LoVo (cell line): Measurements from ENCODE around the gene RAB11FIP5.
"Not testable (repeated sequence)": the region's sequence is repeated elsewhere in the genome, so short reads cannot be mapped to it uniquely, and the experiment has no call there.

Source experiments
- DNase-seq: peaks from one replicate; pipeline ENCODE4 v3.0.0-alpha.2; 2016; ENCODE audit warnings: low spot score

Gene RAB11FIP5, protein sequence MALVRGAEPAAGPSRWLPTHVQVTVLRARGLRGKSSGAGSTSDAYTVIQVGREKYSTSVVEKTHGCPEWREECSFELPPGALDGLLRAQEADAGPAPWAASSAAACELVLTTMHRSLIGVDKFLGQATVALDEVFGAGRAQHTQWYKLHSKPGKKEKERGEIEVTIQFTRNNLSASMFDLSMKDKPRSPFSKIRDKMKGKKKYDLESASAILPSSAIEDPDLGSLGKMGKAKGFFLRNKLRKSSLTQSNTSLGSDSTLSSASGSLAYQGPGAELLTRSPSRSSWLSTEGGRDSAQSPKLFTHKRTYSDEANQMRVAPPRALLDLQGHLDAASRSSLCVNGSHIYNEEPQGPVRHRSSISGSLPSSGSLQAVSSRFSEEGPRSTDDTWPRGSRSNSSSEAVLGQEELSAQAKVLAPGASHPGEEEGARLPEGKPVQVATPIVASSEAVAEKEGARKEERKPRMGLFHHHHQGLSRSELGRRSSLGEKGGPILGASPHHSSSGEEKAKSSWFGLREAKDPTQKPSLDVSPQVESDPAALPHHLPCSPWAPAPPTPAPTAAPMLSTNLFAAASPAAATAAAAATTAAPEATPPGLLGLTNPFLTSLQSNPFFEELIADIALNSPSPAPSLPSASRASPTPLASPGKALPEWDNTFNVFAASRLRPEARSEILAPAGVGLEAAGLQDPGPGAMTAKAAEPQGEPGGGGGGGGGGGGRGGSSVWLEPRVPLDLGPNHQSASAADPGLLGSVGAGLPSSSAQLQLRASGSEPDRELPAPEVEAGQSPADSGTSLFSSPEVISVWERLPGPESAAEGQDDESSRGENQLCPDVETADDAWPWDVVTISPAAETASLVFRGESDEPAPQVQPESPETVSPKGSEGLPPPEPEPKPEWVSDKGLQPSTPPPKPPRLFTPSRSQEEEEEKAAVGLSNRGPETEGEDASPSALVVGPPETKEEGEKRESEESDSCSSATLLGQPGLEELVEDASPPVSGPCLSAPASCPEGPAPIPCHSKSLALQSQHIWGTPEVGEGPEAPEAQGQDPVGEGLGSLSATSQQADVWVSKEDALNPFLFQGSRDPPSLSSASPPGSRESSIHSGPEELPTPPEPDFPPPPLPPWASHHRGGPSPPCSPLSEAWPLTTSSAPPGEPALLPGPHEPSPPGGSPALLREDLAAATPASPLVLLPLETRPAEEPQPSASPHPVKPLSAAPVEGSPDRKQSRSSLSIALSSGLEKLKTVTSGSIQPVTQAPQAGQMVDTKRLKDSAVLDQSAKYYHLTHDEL (N-terminal part only)

DNA sequence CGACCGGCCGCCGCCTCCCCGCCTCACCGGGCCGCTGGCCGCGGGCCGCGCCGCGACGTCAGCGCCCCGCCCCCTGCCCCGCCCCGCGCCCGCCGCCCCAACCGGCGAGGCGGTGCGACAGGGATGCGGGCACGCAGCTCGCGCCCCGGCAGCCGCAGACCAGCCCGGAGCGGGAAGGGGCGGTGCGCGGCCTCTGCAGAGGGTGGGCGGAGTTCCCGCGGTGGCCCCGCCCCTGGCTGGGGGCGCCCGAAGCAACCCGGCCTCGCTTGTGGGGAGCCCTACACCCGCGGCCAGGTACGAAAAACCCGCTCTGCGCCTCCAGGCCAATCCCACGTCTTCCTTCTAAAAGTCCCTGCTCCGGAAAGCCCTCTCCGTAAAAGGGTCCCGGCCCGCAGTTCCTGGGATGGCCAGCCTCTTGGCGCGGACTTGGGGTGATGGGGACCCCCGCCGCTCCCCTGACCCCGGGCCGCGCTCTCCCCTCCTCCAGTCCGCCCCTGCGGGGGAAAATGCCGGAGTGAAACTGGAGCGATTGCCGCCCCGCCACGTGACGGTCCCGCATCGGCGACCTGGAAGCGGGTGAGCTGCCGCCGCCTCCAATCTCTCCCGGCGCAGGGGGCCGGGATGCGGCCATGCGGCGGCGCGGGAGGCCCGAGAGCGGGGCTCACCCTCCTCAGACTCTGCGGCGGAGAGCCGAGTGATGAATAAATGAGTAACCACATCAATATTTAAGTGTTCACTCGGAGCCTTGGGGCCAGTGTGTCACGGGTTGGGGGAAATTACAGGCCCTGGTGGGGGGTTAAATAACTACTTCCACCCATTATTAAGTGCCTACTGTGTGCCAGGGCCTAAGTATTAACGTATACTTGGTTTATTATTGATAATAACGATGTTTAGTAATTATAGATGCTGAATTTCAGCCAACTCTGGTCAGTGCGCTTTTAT is at the start of gene RAB11FIP5:
Gene RAB11FIP5, minus strand, starts transcription at position 36 of the 942 bp plus-strand sequence. CDS start 171 bp downstream, outside the sequence.
- DNase-seq: peak; percentile 87

GRCh38 chr2:73156539-73157124 is 43.9 kb upstream of the RAB11FIP5 start:
- DNase-seq: no peak

DNA sequence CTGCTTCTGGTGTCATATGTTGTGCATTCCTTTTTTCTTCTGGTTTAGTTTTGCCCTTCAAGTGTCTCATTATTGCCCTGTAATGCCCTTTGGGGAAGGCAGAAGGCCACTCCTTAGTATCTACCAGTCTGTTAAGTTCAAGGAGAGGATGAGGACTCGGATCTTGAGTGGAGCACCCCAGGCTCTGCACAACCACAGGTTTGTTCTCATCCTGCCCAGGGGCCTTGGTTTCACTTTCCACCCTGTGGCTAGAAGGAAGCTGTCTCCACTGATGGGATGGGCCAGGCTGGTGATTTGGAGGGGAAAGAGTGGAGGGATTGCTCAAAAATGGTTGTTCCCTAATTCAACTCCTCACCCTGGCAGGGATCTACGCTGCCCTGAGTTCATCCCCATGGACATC is 30.2 kb upstream of the RAB11FIP5 start:
- no peak for DNase-seq

DNA sequence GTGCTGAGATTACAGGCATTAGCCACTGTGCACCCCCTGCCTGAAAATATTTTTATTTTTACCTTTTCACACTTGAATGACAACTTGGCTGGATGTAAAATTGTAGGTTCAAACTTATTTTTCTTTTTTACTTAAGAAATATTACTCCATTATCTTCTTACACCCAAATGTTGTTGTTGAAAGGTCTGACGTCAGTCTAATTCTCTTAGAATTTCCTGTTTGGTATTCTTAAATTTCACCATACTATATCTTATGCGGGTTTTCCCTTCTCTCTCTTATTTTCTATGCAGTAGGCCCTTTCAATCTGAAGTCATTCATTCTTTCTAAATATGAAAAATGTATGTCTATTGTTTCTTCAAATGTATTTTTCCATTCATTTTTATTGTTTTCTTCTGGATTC is 29.1 kb upstream of the RAB11FIP5 start:
- DNase-seq: no peak

DNA sequence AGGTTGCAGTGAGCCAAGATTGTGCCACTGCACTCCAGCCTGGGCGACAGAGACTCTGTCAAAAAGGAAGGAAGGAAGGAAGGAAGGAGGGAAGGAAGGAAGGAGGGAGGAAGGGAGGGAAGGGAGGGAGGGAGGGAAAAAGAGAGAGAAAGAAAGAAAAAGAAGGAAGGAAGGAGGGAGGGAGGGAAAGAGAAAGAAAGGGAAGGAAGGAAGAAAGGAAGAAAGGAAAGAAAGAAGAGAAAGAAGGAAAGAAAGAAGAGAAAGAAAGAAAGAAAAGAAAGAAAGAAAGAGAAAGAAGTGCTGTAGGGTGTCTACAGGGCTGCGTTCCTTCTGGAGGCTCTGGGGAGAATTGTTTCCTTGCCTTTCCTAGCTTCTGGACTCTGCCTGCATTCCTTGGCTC is 22.5 kb upstream of the RAB11FIP5 start:
- no peak for DNase-seq

DNA sequence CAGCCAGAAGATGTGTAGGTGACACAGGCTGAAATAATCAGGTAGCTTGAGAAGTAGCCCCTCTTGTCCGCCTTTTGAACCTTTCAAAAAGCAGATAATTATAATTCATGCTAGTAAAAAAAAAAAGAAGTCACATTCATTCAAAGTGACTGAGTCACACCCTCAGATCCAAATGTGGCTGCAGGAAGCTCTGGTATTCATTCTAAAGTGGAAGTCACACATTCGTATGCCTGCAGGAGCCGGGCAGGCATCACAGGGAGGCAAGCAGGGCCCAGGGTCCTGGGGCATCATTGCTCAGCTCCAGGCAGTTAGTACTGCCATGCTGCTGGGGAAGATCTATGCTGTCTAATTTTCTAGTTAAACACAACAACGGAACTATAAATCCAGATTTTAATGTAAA is 21.7 kb upstream of the RAB11FIP5 start:
- DNase-seq: no peak

DNA sequence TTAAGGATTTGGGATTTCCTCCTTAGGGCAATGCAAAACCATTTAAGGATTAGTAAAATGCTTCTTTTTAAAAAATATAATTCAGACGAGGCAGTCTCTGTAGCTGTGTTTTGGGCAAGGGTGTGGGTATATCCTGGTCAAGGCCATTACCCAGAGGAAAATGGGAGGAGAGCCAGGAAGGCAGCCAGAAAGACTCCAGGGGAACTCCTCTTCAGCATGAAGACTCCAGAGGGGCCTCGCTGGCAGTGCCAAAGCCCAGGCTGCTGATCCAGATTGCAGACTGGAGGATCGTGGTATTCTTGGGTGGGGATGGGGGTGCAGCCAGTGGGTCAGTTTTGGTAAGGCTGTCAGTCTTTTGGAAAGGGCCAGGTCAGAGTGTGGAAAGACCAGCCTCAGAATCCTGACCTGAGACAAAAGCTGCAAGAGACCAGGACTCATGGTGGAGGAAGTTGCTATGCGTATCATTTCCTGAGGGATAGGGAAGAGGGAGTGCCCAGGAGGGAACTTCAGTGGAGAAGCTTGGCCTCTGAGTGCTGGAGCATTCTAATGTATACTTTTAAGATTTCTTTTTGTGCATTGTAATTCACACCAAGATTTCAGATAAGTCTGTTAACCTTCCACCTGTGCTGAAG is 20.9 kb upstream of the RAB11FIP5 start:
- DNase-seq: no peak

GRCh38 chr2:73131807-73132206 is 19.1 kb upstream of the RAB11FIP5 start:
- no peak for DNase-seq

- DNase-seq: no peak
These were observed 18.0 kb upstream of the RAB11FIP5 start for GRCh38 chr2:73130790-73131189.

- no peak for DNase-seq
These were observed 16.2 kb upstream of the RAB11FIP5 start for GRCh38 chr2:73128841-73129535.

GRCh38 chr2:73122536-73122935 is 9.8 kb upstream of the RAB11FIP5 start:
- no peak for DNase-seq

GRCh38 chr2:73119611-73120239 is 7.0 kb upstream of the RAB11FIP5 start:
- not testable (repeated sequence) for DNase-seq

- DNase-seq: no peak
These were observed 4.7 kb upstream of the RAB11FIP5 start for GRCh38 chr2:73117441-73117840.

DNA sequence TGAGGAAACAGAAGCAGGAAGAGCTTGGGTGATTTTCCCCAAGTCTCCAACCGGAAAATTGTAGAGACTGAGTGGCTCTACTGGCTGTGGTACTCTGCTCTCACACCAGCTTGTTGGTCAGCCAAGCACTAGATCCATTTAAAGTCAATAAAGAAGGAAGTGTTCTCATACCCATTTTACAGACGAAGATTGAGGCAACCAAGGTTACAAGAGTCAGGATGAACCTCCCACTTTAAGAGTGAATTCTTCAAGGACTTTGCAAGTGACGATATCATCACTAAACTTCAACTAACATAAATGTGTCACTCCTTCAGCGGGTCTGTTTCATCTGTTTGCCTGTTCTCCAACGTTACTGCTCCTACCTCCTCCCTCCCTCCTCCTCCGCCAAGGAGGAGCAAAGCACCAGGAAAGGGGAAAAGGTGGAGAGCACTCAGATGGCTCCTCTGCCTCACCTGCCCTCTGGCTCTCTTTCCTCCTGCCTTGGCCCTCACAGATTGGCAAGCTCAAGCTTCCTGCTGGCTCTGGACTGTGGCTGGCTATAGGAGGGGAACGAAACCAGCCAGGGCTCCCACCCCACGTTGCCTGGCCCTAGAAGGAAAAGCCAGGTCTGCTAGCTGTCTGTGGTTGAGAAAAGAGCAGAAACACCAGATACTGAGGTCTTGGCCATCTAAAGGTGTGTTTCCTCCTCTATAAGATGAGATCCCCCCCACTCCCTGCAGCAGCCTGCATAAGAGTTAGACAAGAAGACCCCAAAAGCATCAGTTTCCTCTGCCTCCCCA is 3.6 kb upstream of the RAB11FIP5 start:
- DNase-seq: no peak

DNA sequence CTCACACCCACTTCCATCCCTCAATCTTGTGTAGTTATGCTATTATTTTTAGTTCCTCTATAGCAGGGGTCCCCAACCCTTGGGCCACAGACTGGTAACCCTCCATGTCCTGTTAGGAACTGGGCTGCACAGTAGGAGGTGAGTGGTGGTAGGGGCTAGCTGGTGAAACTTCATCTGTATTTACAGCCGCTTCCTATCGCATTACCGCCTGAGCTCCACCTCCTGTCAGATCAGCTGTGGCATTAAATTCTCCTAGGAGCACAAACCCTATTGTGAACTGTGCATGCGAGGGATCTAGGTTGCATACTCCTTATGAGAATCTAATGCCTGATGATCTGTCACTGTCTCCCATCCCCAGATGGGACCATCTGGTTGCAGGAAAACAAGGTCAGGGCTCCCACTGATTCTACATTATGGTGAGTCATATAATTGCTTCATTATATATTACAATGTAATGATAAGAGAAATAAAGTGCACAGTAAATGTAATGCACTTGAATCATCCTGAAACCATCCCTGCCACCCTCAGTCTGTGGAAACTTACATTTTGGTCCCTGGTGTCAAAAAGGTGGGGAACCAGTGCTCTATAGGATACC is 1.6 kb upstream of the RAB11FIP5 start:
- no peak for DNase-seq

GRCh38 chr2:73112026-73112912 is 479 bp downstream of the RAB11FIP5 start:
- DNase-seq: peak; percentile 35
